GM12801 (cell line): Measurements from ENCODE around the gene JAGN1.

Source experiments
- CTCF ChIP-seq: IDR thresholded peaks from one replicate; pipeline ENCODE4 v1.5.1; 2011; ENCODE audit warnings: control low read depth; ENCODE audit not compliant: insufficient read length; ENCODE audit errors: extremely low read depth

The JAGN1 gene

GRCh38 chr3:9881441-9881840 lies 9.0 kb upstream of the JAGN1 start:
- TF ChIP-seq CTCF, result no peak

GRCh38 chr3:9883706-9884554 lies 6.5 kb upstream of the JAGN1 start:
- TF ChIP-seq CTCF, result no peak

- no peak for TF ChIP-seq CTCF
These were observed 5.8 kb upstream of the JAGN1 start for GRCh38 chr3:9884555-9885165.

GRCh38 chr3:9886328-9886727 lies 4.1 kb upstream of the JAGN1 start:
- TF ChIP-seq CTCF, result no peak

DNA sequence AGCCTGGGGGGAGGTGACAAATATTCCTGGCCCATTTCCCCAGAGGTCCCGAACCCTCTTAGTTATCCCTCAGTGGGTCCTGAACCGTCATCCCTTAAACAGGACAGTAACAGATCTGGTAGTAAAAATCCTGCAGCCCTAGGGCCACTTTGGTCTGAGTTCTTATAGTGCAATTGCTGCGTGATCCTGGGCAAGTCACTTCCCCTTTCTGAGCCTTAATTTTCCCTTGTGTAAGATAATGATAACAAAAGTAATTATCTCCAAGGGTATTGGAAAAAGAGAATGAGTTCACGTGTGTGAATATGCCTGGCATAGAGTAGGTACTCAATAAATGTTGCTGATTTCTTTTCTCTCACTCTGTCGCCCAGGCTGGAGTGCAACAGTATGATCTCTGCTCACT lies 2.9 kb upstream of the JAGN1 start:
- no peak for TF ChIP-seq CTCF

GRCh38 chr3:9888540-9888939 lies 1.9 kb upstream of the JAGN1 start:
- no peak for TF ChIP-seq CTCF

DNA sequence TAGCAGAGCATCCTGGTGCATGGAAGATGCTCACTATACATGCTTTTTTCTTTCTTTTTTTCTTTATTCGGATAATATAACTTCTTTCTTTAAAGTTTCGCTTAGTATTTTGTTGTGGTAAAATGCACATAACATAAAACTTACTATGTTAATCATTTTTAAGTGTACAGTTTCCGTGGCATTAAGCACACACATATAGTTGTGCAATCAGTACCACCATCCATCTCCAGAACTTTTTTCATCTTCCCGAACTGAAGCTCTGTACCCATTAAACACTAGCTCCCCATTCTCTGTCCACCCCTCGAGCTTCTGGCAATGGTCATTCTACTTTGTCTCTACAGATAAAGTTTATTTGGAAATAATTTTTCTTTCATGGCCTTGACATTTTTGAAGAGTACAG lies 1.0 kb upstream of the JAGN1 start:
- TF ChIP-seq CTCF, result no peak
